Epithelial cell of proximal tubule (primary cell): ENCODE measurements around the gene CACFD1. TPM values are rescaled to one million over a fixed set of nuclear protein-coding genes. Genes with fewer than 3 reads are reported as not detected.

ENCODE experiments used
- DNase-seq: peaks from one replicate; pipeline ENCODE4 v3.0.0-alpha.2; 2011; ENCODE audit warnings: low read depth
- H3K4me3 ChIP-seq: 2 replicates; pipeline ENCODE4 v1.5.1; 2011; ENCODE audit warnings: low read depth, mild to moderate bottlenecking, low read length
- total RNA-seq: library from RNA; depleted of rRNA; stranded (reverse); fragments of >200 nt; gene quantifications from 2 replicates; pipeline ENCODE4 v1.2.3, GENCODE V29; 2015
- TF ChIP-seq, protein P1 (sequence below): conservative IDR thresholded peaks from 2 replicates; pipeline ENCODE4 v1.5.1; 2012; ENCODE audit warnings: low read depth, mild to moderate bottlenecking, low read length

Gene CACFD1
- total RNA-seq, 1 donor from 2014 or later, result 11.0 TPM

GRCh38 chr9:133510926-133511505, 51.2 kb downstream of the CACFD1 start:
- no peak overlapping the region for H3K4me3 ChIP-seq
- TF ChIP-seq, protein P1, sequence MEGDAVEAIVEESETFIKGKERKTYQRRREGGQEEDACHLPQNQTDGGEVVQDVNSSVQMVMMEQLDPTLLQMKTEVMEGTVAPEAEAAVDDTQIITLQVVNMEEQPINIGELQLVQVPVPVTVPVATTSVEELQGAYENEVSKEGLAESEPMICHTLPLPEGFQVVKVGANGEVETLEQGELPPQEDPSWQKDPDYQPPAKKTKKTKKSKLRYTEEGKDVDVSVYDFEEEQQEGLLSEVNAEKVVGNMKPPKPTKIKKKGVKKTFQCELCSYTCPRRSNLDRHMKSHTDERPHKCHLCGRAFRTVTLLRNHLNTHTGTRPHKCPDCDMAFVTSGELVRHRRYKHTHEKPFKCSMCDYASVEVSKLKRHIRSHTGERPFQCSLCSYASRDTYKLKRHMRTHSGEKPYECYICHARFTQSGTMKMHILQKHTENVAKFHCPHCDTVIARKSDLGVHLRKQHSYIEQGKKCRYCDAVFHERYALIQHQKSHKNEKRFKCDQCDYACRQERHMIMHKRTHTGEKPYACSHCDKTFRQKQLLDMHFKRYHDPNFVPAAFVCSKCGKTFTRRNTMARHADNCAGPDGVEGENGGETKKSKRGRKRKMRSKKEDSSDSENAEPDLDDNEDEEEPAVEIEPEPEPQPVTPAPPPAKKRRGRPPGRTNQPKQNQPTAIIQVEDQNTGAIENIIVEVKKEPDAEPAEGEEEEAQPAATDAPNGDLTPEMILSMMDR, result no peak
- no peak for DNase-seq

DNA sequence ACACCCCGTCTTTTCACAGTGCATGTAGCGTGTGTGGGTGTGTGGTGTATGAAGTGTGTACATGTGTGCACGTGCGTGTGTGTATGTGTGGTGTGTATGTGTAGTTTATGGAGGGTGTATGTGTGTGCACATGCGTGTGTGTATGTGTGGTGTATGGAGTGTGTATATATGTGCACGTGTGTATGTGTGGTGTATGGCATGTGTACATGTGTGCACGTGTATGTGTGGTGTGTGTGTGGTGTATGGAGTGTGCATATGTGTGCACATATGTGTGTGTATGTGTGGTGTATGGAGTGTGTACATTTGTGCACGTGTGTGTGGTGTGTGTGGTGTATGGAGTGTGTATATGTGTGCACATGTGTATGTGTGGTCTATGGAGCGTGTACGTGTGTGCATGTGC, 51.8 kb downstream of the CACFD1 start:
- no peak overlapping the region for H3K4me3 ChIP-seq
- TF ChIP-seq, protein P1, result no peak
- no peak for DNase-seq

- no peak for DNase-seq
- TF ChIP-seq, protein P1, result no peak
- H3K4me3 ChIP-seq, result no peak overlapping the region
Measured at GRCh38 chr9:133512253-133513213, 52.8 kb downstream of the CACFD1 start.

DNA sequence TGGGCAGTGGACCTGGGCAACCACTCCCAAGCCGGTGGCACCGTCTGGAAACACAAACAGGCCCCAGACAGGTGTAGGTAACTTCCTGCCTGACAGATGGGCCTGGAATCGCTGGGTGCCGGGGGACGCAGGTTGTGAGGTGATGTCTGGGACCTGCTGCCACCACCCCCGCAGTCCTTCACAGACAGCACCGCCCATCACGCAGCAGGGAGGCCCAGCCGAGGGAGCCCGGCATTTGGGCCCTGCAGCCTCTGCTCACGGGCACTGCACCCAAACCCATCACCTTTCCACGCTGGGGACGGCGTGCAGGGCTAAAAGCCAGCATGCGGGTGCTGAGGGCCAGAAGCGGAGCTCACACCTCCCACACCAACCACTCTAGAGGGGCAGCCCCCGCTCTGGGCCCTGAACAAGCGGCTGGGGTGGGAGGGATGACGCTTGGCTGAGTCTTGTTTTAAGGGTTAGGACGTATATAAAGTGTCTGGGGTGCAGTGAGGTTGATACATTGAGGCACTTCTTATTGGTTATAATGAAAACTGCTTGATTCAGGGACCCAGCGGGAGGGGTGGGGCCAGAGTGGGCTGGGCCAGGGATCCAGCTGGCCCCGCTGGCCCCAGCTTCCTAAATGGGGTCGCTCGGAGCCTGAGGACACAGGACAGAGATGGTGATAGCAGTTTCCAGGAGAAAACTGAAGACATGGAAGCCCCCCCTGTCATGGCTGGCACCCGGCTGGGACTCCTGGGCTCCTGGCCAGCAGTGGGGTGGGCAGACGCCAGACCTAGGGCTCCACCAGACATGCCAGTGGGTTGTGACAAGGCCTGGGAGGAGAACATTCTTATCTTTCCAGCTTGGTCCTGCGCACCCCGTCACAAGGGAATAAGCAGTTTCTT, 53.7 kb downstream of the CACFD1 start:
- DNase-seq, result no peak
- TF ChIP-seq, protein P1, result no peak

DNA sequence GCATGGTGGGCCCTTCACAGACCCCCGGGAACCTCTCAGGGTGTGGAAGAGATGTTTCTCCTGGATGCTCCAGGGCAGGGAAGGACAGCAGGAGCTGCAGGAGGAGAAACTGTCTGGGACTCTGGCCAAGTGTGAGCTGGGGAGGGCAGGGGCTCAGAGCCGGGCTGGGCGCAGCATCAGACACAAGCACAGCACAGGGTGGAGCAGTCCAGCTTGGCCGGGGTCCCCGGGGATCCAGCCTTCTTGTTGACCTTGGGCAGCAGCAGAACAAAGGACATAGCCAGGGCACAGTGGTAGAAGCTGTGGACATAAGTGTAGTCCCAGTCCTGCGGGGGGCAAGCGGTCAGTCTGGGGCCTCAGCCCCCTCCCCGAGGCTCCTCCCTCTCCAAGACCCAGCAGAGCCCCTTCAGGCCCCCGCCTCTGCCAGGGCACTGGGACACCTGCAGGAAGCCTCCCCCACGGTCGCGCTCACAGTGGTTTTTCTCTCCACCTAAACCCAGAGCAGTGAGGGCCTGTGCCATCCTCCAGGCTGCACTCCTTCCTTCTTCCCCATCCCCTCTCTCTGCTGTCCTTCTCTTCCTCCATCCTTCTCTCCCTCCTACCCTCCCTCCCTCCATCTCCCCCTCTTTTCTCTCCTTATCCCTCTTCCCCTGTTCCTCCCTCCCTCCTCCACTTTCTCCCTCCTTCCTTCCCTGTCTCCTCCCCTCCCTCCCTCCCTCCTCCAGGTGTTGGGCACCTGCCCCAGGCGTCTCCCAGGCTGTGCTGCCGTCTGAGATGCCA, 54.9 kb downstream of the CACFD1 start:
- TF ChIP-seq, protein P1, result no peak
- H3K4me3 ChIP-seq, result no peak overlapping the region
- DNase-seq, result no peak

More for the DNA sequence above, 53.7 kb downstream of the CACFD1 start:
- no peak overlapping the region for H3K4me3 ChIP-seq

DNA sequence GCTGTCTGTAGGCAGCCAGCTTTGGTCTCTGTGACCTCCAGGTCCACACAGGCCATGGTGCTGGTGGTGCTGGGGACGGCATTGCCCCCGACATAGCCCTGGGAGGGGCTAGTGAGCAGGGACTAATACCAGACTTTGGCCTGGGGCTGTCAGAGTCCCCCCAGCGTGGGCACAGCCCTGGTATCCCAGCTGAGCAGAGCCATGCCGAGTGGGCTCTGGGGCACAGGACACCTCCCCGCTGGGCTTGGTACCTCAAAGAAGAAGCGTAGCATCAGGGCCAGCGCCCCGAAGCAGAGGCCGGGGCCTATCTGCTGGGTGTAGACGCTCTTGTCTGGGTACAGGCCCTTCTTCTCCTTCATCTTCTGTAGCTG, 55.4 kb downstream of the CACFD1 start:
- no peak overlapping the region for H3K4me3 ChIP-seq
- DNase-seq, result no peak
- TF ChIP-seq, protein P1, result no peak
